Measurements from ENCODE around the gene CDH4.

GRCh38 chr20:61756966-61757677 lies 505.1 kb downstream of the CDH4 start:
- TF ChIP-seq CTCF (IDR thresholded peaks at IDR 0.05) (no peak), POLR2A (IDR thresholded peaks at IDR 0.05) (no peak)
